Measurements from ENCODE around the gene ZDHHC20. TPM values are rescaled to one million over a fixed set of nuclear protein-coding genes. Genes with fewer than 3 reads are reported as not detected.

Gene ZDHHC20
- total and polyA plus RNA-seq, 10 of the 15 experiments (the other 5 are each of a cell fraction or from before 2014, with no cell fraction given): 8.6 to 57.8 (median 41.7) TPM

GRCh38 chr13:21338156-21338555 lies 120.9 kb downstream of the ZDHHC20 start:
- H3K27ac ChIP-seq (ENCODE audit: control insufficient read depth, insufficient read depth): no peak overlapping the region

GRCh38 chr13:21336609-21337349 lies 122.3 kb downstream of the ZDHHC20 start:
- no peak overlapping the region for H3K9ac ChIP-seq (ENCODE audit: control insufficient read depth, insufficient read depth, low read length)
- H3K4me2 ChIP-seq (ENCODE audit: control insufficient read depth, insufficient read depth): no peak overlapping the region
- intact Hi-C loops (cut with micrococcal nuclease; ENCODE audit: unreplicated experiment): no loop called here
- in situ Hi-C loops (cut with MboI): no loop called here
- no peak for DNase-seq (ENCODE audit: low read depth, low spot score)
- CTCF ChIA-PET: interaction anchor here (1.0 kb wide), 1 partner anchor 40 kb away, joined by 3 read pairs; no protein-coding TSS in a partner anchor
- H3K27me3 ChIP-seq (replicated peaks in 1 of 2; ENCODE audit: control insufficient read depth in 2 of 2, insufficient read depth in 2 of 2, low read length in 1 of 2): no peaks in the 10 kb centered on the region
- H3K36me3 ChIP-seq (ENCODE audit: control insufficient read depth in 2 of 2, insufficient read depth in 2 of 2, low read length in 1 of 2): no peaks in the 10 kb centered on the region
- FAIRE-seq: no peak
- WGBS (ENCODE audit: insufficient coverage, insufficient replicate concordance, low lambda C conversion rate, missing lambda C conversion rate): 84% methylated on average over 9 of the region's 10 CpGs
- RAD21 ChIA-PET (ENCODE audit: unreplicated experiment): no interaction called here
- no peak overlapping the region for H3K4me3 ChIP-seq
- no peaks in the 10 kb centered on the region for H3K4me1 ChIP-seq (ENCODE audit: control insufficient read depth, insufficient read depth, low read length)
- ATAC-seq: no peak
- no peak overlapping the region for H3K27ac ChIP-seq (ENCODE audit: control insufficient read depth, insufficient read depth)
- no peaks in the 10 kb centered on the region for H3K79me2 ChIP-seq (ENCODE audit: control insufficient read depth, insufficient read depth, low read length)
- no TSS peak for BruUV-seq (replicated peaks)
- H4K20me1 ChIP-seq (ENCODE audit: control insufficient read depth, insufficient read depth): no peaks in the 10 kb centered on the region
- POLR2A ChIA-PET: no interaction called here
- no peaks in the 10 kb centered on the region for H3K9me3 ChIP-seq (replicated peaks; ENCODE audit: control insufficient read depth, insufficient read depth, low read length)
- SMC1A ChIA-PET (ENCODE audit: uncharacterized antibody, unreplicated experiment): no interaction called here
- H2AFZ ChIP-seq (ENCODE audit: control insufficient read depth, low read depth, low read length): no peak overlapping the region
- TF ChIP-seq NR2F1 (conservative IDR thresholded peaks at IDR 0.05): no peak
- no peak for TF ChIP-seq CHD2 (IDR thresholded peaks at IDR 0.05; ENCODE audit: borderline replicate concordance, low read depth, low read length)
- no peak for TF ChIP-seq NFXL1 (IDR thresholded peaks at IDR 0.05; ENCODE audit: borderline replicate concordance)
- TF ChIP-seq, protein P1, sequence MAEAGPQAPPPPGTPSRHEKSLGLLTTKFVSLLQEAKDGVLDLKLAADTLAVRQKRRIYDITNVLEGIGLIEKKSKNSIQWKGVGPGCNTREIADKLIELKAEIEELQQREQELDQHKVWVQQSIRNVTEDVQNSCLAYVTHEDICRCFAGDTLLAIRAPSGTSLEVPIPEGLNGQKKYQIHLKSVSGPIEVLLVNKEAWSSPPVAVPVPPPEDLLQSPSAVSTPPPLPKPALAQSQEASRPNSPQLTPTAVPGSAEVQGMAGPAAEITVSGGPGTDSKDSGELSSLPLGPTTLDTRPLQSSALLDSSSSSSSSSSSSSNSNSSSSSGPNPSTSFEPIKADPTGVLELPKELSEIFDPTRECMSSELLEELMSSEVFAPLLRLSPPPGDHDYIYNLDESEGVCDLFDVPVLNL (IDR thresholded peaks at IDR 0.05; ENCODE audit: low read depth, low read length): no peak
- TF ChIP-seq EZH2 (IDR thresholded peaks at IDR 0.05; ENCODE audit: borderline replicate concordance, control insufficient read depth, low read depth, low read length): no peak
- TF ChIP-seq MXI1 (IDR thresholded peaks at IDR 0.05; ENCODE audit: low read depth, low read length): no peak
- TF ChIP-seq, protein P2, sequence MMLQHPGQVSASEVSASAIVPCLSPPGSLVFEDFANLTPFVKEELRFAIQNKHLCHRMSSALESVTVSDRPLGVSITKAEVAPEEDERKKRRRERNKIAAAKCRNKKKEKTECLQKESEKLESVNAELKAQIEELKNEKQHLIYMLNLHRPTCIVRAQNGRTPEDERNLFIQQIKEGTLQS (IDR thresholded peaks at IDR 0.05; ENCODE audit: borderline replicate concordance, extremely low read depth, low read depth, low read length): no peak
- no peak for TF ChIP-seq E2F8 (IDR thresholded peaks at IDR 0.05; ENCODE audit: low read depth, partially characterized antibody)
- no peak for TF ChIP-seq STAT1 (conservative IDR thresholded peaks at IDR 0.05)
- TF ChIP-seq MEF2A (IDR thresholded peaks at IDR 0.05; ENCODE audit: insufficient read depth, low read depth, low read length): no peak

More at GRCh38 chr13:21338156-21338555, 120.9 kb downstream of the ZDHHC20 start:
- Histone ChIP-seq H3K36me3 (ENCODE audit: control insufficient read depth in 2 of 2, insufficient read depth in 2 of 2, low read length in 1 of 2) (no peaks in the 10 kb centered on the region), H3K9me3 (replicated peaks; ENCODE audit: control insufficient read depth, insufficient read depth, low read length) (no peaks in the 10 kb centered on the region), H3K27me3 (replicated peaks in 1 of 2; ENCODE audit: control insufficient read depth in 2 of 2, insufficient read depth in 2 of 2, low read length in 1 of 2) (no peaks in the 10 kb centered on the region), H3K9ac (ENCODE audit: control insufficient read depth, insufficient read depth, low read length) (no peak overlapping the region), H3K79me2 (ENCODE audit: control insufficient read depth, insufficient read depth, low read length) (no peaks in the 10 kb centered on the region), H2AFZ (ENCODE audit: control insufficient read depth, low read depth, low read length) (no peak overlapping the region), H3K4me1 (ENCODE audit: control insufficient read depth, insufficient read depth, low read length) (no peaks in the 10 kb centered on the region), H3K4me3 (no peak overlapping the region), H4K20me1 (ENCODE audit: control insufficient read depth, insufficient read depth) (no peaks in the 10 kb centered on the region), H3K4me2 (ENCODE audit: control insufficient read depth, insufficient read depth) (no peak overlapping the region)
- POLR2A ChIA-PET: no interaction called here
- DNase-seq (ENCODE audit: low read depth, low spot score) (no peak), ATAC-seq (no peak), FAIRE-seq (no peak)
- in situ Hi-C loops (cut with MboI) (no loop called here), intact Hi-C loops (cut with micrococcal nuclease; ENCODE audit: unreplicated experiment) (no loop called here)
- CTCF ChIA-PET: interaction anchor here (1.2 kb wide), 1 partner anchor 13 kb away, joined by 3 read pairs; no protein-coding TSS in a partner anchor
- BruUV-seq (replicated peaks): no TSS peak
- no peak for TF ChIP-seq ZNF274 (IDR thresholded peaks at IDR 0.05; ENCODE audit: insufficient read depth, insufficient read length)
- no peak for TF ChIP-seq RELA (IDR thresholded peaks at IDR 0.05; ENCODE audit: borderline replicate concordance, partially characterized antibody)
- TF ChIP-seq PAX5 (IDR thresholded peaks at IDR 0.05; ENCODE audit: borderline replicate concordance, low read depth, low read length): no peak
- no peak for TF ChIP-seq ZNF622 (IDR thresholded peaks at IDR 0.05)
- RAD21 ChIA-PET (ENCODE audit: unreplicated experiment): no interaction called here
- 95% methylated on average over 6 of the region's 6 CpGs for WGBS (ENCODE audit: insufficient coverage, insufficient replicate concordance, low lambda C conversion rate, missing lambda C conversion rate)
- SMC1A ChIA-PET (ENCODE audit: uncharacterized antibody, unreplicated experiment): no interaction called here
